K562 (cell line): Measurements from ENCODE around the gene TMEM135.

Source experiments
- EZH2 ChIP-seq: IDR thresholded peaks from 2 replicates; pipeline ENCODE4 v1.6.1; 2012; ENCODE audit warnings: low read depth, mild to moderate bottlenecking, inconsistent platforms, low read length, borderline replicate concordance
- TF ChIP-seq, protein P1 (sequence below), 2 experiments: IDR thresholded peaks; 2 replicates each; pipeline ENCODE4 v1.6.1; 2012; ENCODE audit warnings: improper control_type of control experiment in 2 of 2, low read depth in 2 of 2, low read length in 2 of 2, borderline replicate concordance in 1 of 2
- TF ChIP-seq, protein P2 (sequence below): sonication (generic); formaldehyde crosslinking; IDR thresholded peaks from 2 replicates; pipeline ENCODE4 v1.9.0; 2022; ENCODE audit warnings: mild to moderate bottlenecking, missing genetic modification reagents

DNA sequence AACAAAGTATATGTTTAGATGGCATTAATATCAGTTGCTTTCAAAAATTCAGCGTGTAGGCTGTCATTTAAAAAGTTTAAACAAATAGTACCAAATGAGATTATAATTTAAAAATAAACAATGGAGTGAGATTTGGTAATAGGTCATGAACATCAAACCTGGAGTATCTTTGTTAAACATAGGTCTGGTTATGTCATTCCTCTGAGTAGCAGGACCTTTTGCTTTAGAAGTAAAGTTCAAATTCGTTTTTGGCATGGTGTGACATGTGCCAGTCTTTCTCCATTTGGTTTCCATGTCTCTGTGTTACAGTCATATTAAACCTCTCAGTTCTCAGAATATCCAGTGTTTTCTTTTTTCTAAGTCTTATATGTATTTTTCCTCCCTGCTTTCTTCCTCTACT, 242.4 kb downstream of the TMEM135 start:
- TF ChIP-seq, protein P1, sequence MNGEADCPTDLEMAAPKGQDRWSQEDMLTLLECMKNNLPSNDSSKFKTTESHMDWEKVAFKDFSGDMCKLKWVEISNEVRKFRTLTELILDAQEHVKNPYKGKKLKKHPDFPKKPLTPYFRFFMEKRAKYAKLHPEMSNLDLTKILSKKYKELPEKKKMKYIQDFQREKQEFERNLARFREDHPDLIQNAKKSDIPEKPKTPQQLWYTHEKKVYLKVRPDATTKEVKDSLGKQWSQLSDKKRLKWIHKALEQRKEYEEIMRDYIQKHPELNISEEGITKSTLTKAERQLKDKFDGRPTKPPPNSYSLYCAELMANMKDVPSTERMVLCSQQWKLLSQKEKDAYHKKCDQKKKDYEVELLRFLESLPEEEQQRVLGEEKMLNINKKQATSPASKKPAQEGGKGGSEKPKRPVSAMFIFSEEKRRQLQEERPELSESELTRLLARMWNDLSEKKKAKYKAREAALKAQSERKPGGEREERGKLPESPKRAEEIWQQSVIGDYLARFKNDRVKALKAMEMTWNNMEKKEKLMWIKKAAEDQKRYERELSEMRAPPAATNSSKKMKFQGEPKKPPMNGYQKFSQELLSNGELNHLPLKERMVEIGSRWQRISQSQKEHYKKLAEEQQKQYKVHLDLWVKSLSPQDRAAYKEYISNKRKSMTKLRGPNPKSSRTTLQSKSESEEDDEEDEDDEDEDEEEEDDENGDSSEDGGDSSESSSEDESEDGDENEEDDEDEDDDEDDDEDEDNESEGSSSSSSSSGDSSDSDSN (IDR thresholded peaks at IDR 0.05; ENCODE audit: borderline replicate concordance in 1 of 2, low read depth in 2 of 2, low read length in 2 of 2), result no peak
- TF ChIP-seq EZH2, result no peak
- TF ChIP-seq, protein P2, sequence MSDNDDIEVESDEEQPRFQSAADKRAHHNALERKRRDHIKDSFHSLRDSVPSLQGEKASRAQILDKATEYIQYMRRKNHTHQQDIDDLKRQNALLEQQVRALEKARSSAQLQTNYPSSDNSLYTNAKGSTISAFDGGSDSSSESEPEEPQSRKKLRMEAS (CRISPR knock-in tag), result no peak
